Activated naive CD4-positive, alpha-beta T cell treated with anti-CD3 and anti-CD28 coated beads, Interleukin-2, amount 50 U/mL, for 16 hours (primary cell): ENCODE measurements around the gene BRD8.

Experiments used
- DNase-seq: peaks from one replicate; pipeline ENCODE4 v3.0.0-alpha.2; 2020

Gene BRD8

DNA sequence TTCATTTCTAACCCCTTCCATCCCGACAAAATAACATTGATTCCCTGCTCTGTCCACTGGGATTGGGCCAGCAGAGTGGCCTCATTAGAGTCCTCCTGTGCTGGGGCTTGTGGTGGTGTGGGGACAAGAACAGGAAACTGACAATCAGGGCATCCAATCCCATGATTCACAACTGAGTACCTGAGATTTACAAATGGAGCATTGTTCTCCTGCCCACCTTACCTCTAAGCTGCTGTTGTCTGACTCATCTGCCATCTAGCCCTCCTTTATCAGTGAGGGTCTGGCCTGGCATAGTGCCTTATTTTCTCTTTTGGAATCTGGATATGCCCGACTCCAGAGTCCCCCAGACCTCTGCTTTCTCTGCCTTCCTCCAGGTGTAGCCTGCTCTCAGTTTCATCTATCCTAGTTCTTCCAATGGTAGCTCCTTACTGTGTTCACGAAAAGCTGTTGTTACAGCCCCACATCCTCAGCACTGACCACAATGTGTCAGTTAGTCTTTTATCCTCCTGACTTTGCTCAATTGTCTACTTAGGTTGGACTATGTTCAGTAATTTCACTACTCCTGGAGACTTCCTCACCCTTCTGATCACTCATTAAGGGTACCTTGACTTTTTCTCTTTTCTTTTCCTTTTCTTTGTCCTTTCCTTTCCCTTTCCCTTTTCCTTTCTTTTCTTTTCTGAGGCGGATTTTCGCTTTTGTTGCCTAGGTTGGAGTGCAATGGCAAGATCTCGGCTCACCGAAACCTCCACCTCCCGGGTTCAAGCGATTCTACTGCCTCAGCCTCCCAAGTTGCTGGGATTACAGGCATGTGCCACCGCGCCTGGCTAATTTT, 81.2 kb downstream of the BRD8 start:
- DNase-seq = no peak

DNA sequence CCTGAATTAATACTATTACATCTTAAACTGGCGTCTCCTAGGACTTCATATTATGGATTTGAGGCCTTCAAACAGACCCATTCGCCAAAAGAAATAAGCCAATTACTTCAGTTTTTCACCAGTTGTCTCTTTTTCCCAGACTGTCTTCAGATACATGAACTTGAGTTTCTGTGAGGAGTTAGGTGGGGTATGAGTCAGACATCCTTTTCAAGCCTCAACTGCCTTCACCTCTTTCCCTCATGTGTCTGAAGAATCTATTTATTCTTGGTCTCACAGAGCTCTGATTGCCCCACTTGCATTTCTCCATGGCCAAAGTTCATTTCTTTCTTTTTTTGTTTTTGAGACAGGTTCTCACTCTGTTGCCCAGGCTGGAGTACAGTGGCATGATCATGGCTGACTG, 82.1 kb downstream of the BRD8 start:
- DNase-seq = no peak

DNA sequence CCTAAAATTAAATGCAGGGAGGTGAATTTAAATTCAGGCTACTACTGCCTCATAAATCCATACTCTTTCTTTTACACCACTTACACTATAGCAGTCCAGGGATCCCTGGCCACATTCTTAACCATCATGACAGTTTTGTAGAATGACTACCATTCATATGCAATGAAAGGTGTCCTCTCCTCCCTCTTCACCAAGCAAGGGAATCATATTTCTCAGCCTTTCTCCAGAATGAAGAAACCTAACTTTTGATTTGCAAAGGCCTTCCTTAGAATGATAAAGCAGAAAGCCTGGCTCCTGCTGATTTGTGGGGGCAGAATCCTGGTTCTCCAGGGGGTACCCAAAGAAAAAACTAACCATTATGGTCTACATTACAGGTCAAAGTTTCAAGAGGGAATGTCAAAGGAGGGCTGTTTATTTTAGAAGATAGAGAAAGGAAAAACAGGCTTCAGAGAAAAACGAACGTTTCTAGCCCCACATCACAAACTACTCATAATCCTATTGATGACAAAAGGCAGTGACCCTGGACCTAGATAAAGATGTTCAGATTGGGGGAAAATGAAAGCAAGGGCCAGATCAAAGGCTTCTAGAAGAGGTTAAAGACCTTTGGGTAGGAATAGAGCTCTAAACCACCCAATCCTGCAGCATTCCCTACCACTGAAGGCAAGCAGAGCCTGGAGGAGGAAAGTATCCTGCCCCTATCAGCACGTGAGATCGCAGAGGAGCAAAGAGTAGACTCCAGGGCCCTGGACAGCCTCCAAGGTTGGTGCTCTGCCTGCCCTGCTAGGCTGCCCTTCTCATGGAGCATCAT, 83.1 kb downstream of the BRD8 start:
- no peak for DNase-seq

DNA sequence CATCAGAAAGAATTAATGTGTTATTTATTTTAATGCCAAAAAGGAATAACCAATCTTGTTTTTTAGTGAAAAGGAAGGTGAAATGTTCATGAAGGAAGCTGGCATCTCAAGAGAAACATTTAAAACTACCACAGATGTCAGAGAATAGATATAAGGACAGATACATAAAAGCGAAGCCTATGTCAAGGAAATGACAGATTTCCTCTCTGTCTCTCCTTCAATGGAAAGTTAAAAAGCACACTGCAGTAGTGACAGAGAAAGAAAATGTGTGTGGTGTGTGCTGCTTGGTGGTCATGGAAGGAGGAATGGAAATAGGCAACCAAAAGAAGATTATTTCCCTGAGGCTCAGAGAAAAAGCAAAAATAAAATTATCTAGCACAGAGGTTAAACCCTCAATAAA, 85.4 kb downstream of the BRD8 start:
- DNase-seq = no peak

DNA sequence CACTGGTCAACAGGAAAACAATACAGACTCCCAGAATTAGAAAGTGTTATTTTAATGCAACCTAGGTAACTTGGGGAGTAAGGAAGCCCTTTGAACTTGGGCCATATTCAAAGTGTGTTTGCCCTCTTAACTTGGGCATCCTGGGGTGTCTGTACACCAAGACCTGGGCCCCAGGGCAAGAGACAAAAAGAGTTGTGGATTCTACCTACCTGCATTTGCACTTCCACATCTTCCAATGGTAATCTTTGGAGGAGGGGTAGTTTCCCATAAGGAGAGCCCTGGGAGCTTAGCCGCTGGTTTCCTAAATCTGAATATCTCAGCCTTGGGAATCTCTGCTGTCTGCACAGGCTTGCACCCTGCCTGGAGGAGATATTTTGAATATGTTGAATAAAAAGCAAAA, 86.1 kb downstream of the BRD8 start:
- no peak for DNase-seq

DNA sequence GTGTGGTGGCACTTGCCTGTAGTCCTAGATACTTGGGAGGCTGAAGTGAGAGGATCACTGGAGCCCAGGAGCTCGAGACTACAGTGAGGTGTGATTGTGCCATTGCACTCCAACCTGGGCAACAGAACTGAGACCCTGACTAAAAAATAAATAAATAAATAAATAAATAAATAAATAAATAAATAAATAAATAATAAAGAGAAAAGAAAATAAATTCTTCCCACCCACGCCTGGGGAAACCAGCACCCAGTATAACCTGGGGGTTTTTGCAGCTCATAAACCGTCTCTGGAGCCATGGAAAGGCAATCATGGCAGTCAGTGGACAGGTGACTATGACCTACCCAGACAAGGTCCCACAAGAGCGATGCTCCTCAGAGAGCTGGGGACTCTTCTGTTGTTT, 86.7 kb downstream of the BRD8 start:
- no peak for DNase-seq
